ENCODE results near the gene SP7. TPM values are rescaled to one million over a fixed set of nuclear protein-coding genes. Genes with fewer than 3 reads are reported as not detected.
A peak's percentile ranks its signal among the peaks of the same experiment; 100 is the strongest.

Gene SP7
- total and polyA plus RNA-seq, 10 of the 15 experiments (the other 5 are each of a cell fraction or from before 2014, with no cell fraction given), result 0.05 to 0.11 TPM; not detected in 8

- TF ChIP-seq, protein P1, sequence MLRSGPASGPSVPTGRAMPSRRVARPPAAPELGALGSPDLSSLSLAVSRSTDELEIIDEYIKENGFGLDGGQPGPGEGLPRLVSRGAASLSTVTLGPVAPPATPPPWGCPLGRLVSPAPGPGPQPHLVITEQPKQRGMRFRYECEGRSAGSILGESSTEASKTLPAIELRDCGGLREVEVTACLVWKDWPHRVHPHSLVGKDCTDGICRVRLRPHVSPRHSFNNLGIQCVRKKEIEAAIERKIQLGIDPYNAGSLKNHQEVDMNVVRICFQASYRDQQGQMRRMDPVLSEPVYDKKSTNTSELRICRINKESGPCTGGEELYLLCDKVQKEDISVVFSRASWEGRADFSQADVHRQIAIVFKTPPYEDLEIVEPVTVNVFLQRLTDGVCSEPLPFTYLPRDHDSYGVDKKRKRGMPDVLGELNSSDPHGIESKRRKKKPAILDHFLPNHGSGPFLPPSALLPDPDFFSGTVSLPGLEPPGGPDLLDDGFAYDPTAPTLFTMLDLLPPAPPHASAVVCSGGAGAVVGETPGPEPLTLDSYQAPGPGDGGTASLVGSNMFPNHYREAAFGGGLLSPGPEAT (IDR thresholded peaks at IDR 0.05; ENCODE audit: low read depth), result no peak
- no peak for TF ChIP-seq RAD21 (IDR thresholded peaks at IDR 0.05; ENCODE audit: insufficient read depth, low read depth, low read length)
- TF ChIP-seq SREBF1 (IDR thresholded peaks at IDR 0.05; ENCODE audit: low read length), result no peak
- TF ChIP-seq, protein P2, sequence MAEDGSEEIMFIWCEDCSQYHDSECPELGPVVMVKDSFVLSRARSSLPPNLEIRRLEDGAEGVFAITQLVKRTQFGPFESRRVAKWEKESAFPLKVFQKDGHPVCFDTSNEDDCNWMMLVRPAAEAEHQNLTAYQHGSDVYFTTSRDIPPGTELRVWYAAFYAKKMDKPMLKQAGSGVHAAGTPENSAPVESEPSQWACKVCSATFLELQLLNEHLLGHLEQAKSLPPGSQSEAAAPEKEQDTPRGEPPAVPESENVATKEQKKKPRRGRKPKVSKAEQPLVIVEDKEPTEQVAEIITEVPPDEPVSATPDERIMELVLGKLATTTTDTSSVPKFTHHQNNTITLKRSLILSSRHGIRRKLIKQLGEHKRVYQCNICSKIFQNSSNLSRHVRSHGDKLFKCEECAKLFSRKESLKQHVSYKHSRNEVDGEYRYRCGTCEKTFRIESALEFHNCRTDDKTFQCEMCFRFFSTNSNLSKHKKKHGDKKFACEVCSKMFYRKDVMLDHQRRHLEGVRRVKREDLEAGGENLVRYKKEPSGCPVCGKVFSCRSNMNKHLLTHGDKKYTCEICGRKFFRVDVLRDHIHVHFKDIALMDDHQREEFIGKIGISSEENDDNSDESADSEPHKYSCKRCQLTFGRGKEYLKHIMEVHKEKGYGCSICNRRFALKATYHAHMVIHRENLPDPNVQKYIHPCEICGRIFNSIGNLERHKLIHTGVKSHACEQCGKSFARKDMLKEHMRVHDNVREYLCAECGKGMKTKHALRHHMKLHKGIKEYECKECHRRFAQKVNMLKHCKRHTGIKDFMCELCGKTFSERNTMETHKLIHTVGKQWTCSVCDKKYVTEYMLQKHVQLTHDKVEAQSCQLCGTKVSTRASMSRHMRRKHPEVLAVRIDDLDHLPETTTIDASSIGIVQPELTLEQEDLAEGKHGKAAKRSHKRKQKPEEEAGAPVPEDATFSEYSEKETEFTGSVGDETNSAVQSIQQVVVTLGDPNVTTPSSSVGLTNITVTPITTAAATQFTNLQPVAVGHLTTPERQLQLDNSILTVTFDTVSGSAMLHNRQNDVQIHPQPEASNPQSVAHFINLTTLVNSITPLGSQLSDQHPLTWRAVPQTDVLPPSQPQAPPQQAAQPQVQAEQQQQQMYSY (CRISPR knock-in tag; IDR thresholded peaks at IDR 0.05), result no peak
- no peak for TF ChIP-seq CBX5 (IDR thresholded peaks at IDR 0.05; ENCODE audit: low read depth)
- no peak for TF ChIP-seq NR2C1 (IDR thresholded peaks at IDR 0.05)
- TF ChIP-seq TBL1XR1 (IDR thresholded peaks at IDR 0.05; ENCODE audit: low read depth, low read length), result no peak
- no peak for TF ChIP-seq BCL11A (IDR thresholded peaks at IDR 0.05; ENCODE audit: low read depth, low read length)
- TF ChIP-seq, protein P3, sequence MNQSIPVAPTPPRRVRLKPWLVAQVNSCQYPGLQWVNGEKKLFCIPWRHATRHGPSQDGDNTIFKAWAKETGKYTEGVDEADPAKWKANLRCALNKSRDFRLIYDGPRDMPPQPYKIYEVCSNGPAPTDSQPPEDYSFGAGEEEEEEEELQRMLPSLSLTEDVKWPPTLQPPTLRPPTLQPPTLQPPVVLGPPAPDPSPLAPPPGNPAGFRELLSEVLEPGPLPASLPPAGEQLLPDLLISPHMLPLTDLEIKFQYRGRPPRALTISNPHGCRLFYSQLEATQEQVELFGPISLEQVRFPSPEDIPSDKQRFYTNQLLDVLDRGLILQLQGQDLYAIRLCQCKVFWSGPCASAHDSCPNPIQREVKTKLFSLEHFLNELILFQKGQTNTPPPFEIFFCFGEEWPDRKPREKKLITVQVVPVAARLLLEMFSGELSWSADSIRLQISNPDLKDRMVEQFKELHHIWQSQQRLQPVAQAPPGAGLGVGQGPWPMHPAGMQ (IDR thresholded peaks at IDR 0.05; ENCODE audit: borderline replicate concordance), result no peak
- TF ChIP-seq NR2C2 (IDR thresholded peaks at IDR 0.05; ENCODE audit: borderline replicate concordance, control insufficient read depth, insufficient read length, low read depth), result no peak
- TF ChIP-seq TAF1 (IDR thresholded peaks at IDR 0.05; ENCODE audit: borderline replicate concordance, low read depth, low read length), result no peak
- peak; percentile 65 for TF ChIP-seq LARP7 (IDR thresholded peaks at IDR 0.05)
- no peak for TF ChIP-seq BHLHE40 (IDR thresholded peaks at IDR 0.05; ENCODE audit: borderline replicate concordance in 1 of 2, low read depth in 2 of 2, low read length in 1 of 2)
- TF ChIP-seq SUPT20H (IDR thresholded peaks at IDR 0.05; ENCODE audit: borderline replicate concordance, control insufficient read depth, low read depth, low read length), result no peak
- TF ChIP-seq, protein P4, sequence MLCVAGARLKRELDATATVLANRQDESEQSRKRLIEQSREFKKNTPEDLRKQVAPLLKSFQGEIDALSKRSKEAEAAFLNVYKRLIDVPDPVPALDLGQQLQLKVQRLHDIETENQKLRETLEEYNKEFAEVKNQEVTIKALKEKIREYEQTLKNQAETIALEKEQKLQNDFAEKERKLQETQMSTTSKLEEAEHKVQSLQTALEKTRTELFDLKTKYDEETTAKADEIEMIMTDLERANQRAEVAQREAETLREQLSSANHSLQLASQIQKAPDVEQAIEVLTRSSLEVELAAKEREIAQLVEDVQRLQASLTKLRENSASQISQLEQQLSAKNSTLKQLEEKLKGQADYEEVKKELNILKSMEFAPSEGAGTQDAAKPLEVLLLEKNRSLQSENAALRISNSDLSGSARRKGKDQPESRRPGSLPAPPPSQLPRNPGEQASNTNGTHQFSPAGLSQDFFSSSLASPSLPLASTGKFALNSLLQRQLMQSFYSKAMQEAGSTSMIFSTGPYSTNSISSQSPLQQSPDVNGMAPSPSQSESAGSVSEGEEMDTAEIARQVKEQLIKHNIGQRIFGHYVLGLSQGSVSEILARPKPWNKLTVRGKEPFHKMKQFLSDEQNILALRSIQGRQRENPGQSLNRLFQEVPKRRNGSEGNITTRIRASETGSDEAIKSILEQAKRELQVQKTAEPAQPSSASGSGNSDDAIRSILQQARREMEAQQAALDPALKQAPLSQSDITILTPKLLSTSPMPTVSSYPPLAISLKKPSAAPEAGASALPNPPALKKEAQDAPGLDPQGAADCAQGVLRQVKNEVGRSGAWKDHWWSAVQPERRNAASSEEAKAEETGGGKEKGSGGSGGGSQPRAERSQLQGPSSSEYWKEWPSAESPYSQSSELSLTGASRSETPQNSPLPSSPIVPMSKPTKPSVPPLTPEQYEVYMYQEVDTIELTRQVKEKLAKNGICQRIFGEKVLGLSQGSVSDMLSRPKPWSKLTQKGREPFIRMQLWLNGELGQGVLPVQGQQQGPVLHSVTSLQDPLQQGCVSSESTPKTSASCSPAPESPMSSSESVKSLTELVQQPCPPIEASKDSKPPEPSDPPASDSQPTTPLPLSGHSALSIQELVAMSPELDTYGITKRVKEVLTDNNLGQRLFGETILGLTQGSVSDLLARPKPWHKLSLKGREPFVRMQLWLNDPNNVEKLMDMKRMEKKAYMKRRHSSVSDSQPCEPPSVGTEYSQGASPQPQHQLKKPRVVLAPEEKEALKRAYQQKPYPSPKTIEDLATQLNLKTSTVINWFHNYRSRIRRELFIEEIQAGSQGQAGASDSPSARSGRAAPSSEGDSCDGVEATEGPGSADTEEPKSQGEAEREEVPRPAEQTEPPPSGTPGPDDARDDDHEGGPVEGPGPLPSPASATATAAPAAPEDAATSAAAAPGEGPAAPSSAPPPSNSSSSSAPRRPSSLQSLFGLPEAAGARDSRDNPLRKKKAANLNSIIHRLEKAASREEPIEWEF (IDR thresholded peaks at IDR 0.05; ENCODE audit: insufficient replicate concordance, low read depth, low read length), result no peak
- TF ChIP-seq MEF2B (IDR thresholded peaks at IDR 0.05; ENCODE audit: partially characterized antibody, poor library complexity, severe bottlenecking), result peak; percentile 45
These were observed 42.7 kb upstream of the SP7 start (continued) for GRCh38 chr12:53378724-53379388.
